ENCODE data around the gene LOC101059915.
"Not testable (repeated sequence)": the region's sequence is repeated elsewhere in the genome, so short reads cannot be mapped to it uniquely, and the experiment has no call there.

The LOC101059915 gene

DNA sequence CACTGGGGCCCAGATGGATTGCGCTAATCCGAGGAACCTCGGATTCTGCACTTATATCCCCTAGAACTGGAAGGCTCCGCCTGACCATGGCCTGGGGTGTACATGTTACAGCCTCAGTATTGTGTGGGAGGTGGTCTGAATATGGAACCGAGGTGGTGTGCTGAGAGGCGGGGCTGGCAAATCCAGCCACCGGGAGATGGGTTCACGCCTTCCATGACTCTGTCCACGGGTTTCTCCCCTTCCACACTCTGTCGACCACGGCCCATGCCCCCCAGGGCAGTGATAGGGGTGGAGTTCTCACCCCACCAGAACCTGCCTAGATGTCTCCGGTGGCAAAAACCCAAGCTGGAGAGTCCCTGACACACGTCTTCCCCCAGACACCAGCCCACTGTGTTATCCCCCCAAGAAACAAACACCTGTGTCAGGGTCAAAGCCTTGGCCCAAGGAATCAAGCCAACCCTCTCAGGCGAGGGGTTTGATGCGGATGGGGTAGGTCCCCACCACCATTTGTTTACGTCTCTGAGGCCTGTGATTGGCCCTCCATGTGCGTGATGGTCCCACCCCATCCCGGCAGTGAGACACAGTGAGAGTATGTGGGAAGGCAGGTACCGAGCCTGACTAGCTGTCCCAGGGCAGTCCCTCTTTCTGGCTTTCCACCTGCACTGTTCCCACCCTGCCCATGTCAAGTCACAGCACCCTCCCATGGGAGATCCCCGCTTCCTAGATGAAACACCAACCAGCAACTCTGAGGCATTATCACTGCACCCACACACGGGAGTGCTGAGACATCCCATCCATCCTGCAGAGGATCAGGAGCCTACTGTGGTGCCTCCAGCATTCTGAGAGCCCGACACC, 6.6 kb upstream of the LOC101059915 start:
- Histone ChIP-seq H3K27me3 (no peaks in the 10 kb centered on the region), H3K27ac (no peak overlapping the region), H3K36me3 (no peaks in the 10 kb centered on the region), H3K9me3 (no peaks in the 10 kb centered on the region), H3K4me1 (no peaks in the 10 kb centered on the region), H3K4me3 (no peak overlapping the region)
- no peak for TF ChIP-seq POLR2AphosphoS5 (IDR thresholded peaks at IDR 0.05; ENCODE audit: insufficient read depth in 1 of 2, low read depth in 1 of 2)
- TF ChIP-seq, protein P1, sequence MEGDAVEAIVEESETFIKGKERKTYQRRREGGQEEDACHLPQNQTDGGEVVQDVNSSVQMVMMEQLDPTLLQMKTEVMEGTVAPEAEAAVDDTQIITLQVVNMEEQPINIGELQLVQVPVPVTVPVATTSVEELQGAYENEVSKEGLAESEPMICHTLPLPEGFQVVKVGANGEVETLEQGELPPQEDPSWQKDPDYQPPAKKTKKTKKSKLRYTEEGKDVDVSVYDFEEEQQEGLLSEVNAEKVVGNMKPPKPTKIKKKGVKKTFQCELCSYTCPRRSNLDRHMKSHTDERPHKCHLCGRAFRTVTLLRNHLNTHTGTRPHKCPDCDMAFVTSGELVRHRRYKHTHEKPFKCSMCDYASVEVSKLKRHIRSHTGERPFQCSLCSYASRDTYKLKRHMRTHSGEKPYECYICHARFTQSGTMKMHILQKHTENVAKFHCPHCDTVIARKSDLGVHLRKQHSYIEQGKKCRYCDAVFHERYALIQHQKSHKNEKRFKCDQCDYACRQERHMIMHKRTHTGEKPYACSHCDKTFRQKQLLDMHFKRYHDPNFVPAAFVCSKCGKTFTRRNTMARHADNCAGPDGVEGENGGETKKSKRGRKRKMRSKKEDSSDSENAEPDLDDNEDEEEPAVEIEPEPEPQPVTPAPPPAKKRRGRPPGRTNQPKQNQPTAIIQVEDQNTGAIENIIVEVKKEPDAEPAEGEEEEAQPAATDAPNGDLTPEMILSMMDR (IDR thresholded peaks at IDR 0.05): no peak
- no peak for TF ChIP-seq POLR2A (IDR thresholded peaks at IDR 0.05)
- DNase-seq (ENCODE audit: extremely low spot score in 2 of 2): peak in 1 of 2 donors; percentile 62
- intact Hi-C loops (cut with DNase I): no loop called here

GRCh38 chrX:71661919-71662318, 5.4 kb upstream of the LOC101059915 start:
- H3K9me3 ChIP-seq: no peaks in the 10 kb centered on the region
- no peaks in the 10 kb centered on the region for H3K27me3 ChIP-seq

DNA sequence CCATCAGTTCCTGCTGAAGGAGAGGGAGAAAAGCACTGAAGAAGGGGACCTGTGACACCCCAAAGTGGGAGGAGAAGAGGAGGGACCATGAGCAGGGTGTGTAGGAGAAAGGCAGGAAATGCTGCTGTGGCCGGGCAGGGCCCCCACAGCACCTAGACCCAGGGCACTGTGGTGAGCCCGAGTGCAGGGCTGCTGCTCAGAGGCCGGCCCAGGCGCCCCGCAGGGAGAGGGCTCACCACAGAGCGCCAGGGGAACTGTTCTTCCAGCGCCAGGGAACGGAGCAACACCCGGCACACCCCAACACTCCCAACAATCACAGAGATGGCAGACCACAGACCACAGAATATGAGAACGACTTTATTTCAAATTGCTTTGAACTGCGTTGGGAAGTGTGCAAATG, 4.7 kb upstream of the LOC101059915 start:
- H3K27me3 ChIP-seq; H3K9me3 ChIP-seq; H3K4me3 ChIP-seq; H3K27ac ChIP-seq; intact Hi-C loops (cut with DNase I); H3K4me1 ChIP-seq; H3K36me3 ChIP-seq: not testable (repeated sequence)
- DNase-seq (ENCODE audit: extremely low spot score in 2 of 2): peak in 1 of 2 donors; percentile 22

More at GRCh38 chrX:71661919-71662318, 5.4 kb upstream of the LOC101059915 start:
- TF ChIP-seq, protein P1 (IDR thresholded peaks at IDR 0.05): no peak
- TF ChIP-seq POLR2AphosphoS5 (IDR thresholded peaks at IDR 0.05; ENCODE audit: insufficient read depth in 1 of 2, low read depth in 1 of 2): no peak
- TF ChIP-seq POLR2A (IDR thresholded peaks at IDR 0.05): no peak
- intact Hi-C loops (cut with DNase I): no loop called here
- Histone ChIP-seq H3K27ac (no peak overlapping the region), H3K36me3 (no peaks in the 10 kb centered on the region), H3K4me1 (no peaks in the 10 kb centered on the region), H3K4me3 (no peak overlapping the region)
- peak in 1 of 2 donors; percentile 67 for DNase-seq (ENCODE audit: extremely low spot score in 2 of 2)

- intact Hi-C loops (cut with DNase I); H3K27me3 ChIP-seq: not testable (repeated sequence)
Measured at GRCh38 chrX:71663238-71663637, 4.1 kb upstream of the LOC101059915 start.

GRCh38 chrX:71664202-71664601, 3.1 kb upstream of the LOC101059915 start:
- H3K36me3 ChIP-seq; H3K27ac ChIP-seq; H3K4me3 ChIP-seq; H3K27me3 ChIP-seq; H3K4me1 ChIP-seq; H3K9me3 ChIP-seq; intact Hi-C loops (cut with DNase I): not testable (repeated sequence)
- peak in 1 of 2 donors; percentile 37 for DNase-seq (ENCODE audit: extremely low spot score in 2 of 2)

More at GRCh38 chrX:71663238-71663637, 4.1 kb upstream of the LOC101059915 start:
- H3K36me3 ChIP-seq, H3K4me1 ChIP-seq, H3K4me3 ChIP-seq, H3K9me3 ChIP-seq, H3K27ac ChIP-seq: not testable (repeated sequence)
- DNase-seq (ENCODE audit: extremely low spot score in 2 of 2): peak in 1 of 2 donors; percentile 42

GRCh38 chrX:71664889-71665491, 2.4 kb upstream of the LOC101059915 start:
- Histone ChIP-seq H3K27me3 (no peaks in the 10 kb centered on the region), H3K4me3 (no peak overlapping the region), H3K9me3 (no peaks in the 10 kb centered on the region), H3K27ac (no peak overlapping the region), H3K4me1 (no peaks in the 10 kb centered on the region), H3K36me3 (no peaks in the 10 kb centered on the region)
- intact Hi-C loops (cut with DNase I): no loop called here
- peak in 1 of 2 donors; percentile 70 for DNase-seq (ENCODE audit: extremely low spot score in 2 of 2)
- TF ChIP-seq POLR2AphosphoS5 (IDR thresholded peaks at IDR 0.05; ENCODE audit: insufficient read depth in 1 of 2, low read depth in 1 of 2): no peak
- no peak for TF ChIP-seq POLR2A (IDR thresholded peaks at IDR 0.05)
- TF ChIP-seq, protein P1 (IDR thresholded peaks at IDR 0.05): no peak

All from vagina (tissue), 2 donors.